ENCODE results near the gene FOXO6. TPM values are rescaled to one million over a fixed set of nuclear protein-coding genes. Genes with fewer than 3 reads are reported as not detected.

The FOXO6 gene
- total and polyA plus RNA-seq, 9 of the 15 experiments (the other 6 are each of a cell fraction or from before 2014, with no cell fraction given), result 0.04 to 0.31 (median 0.12) TPM; not detected in 5

DNA sequence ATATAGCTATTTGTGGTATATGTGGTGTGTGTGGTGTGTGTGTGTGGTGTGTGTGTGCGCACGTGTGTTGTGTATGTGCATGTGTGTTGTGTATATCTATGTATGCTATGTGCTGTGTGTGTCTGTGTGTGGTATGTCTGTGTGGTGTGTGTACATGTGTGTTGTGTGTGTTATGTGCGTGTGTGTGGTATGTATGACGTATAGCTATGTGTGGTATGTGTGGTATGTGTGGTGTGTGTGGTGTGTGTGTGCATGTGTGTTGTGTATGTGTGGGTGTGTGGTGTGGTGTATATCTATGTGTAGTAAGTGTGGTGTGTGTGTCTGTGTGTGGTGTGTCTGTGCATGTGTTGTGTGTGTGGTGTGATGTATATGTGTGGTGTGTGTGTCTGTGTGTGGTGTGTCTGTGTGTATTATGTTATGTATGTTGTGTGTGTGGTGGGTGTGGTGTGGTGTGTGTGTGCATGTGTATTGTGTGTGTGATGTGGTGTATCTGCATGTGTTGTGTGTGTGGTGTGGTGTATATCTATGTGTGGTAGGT, 63.4 kb downstream of the FOXO6 start (continued):
- TF ChIP-seq, protein P1, sequence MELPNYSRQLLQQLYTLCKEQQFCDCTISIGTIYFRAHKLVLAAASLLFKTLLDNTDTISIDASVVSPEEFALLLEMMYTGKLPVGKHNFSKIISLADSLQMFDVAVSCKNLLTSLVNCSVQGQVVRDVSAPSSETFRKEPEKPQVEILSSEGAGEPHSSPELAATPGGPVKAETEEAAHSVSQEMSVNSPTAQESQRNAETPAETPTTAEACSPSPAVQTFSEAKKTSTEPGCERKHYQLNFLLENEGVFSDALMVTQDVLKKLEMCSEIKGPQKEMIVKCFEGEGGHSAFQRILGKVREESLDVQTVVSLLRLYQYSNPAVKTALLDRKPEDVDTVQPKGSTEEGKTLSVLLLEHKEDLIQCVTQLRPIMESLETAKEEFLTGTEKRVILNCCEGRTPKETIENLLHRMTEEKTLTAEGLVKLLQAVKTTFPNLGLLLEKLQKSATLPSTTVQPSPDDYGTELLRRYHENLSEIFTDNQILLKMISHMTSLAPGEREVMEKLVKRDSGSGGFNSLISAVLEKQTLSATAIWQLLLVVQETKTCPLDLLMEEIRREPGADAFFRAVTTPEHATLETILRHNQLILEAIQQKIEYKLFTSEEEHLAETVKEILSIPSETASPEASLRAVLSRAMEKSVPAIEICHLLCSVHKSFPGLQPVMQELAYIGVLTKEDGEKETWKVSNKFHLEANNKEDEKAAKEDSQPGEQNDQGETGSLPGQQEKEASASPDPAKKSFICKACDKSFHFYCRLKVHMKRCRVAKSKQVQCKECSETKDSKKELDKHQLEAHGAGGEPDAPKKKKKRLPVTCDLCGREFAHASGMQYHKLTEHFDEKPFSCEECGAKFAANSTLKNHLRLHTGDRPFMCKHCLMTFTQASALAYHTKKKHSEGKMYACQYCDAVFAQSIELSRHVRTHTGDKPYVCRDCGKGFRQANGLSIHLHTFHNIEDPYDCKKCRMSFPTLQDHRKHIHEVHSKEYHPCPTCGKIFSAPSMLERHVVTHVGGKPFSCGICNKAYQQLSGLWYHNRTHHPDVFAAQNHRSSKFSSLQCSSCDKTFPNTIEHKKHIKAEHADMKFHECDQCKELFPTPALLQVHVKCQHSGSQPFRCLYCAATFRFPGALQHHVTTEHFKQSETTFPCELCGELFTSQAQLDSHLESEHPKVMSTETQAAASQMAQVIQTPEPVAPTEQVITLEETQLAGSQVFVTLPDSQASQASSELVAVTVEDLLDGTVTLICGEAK (IDR thresholded peaks at IDR 0.05), result no peak
- TF ChIP-seq, protein P1 (CRISPR knock-in tag; IDR thresholded peaks at IDR 0.05), result no peak

Data from K562 (cell line).